HG03139 (cell line): Measurements from ENCODE around the gene GJC1.

Experiments
- ATAC-seq: cut with Tn5 transposase; IDR thresholded peaks from one replicate; pipeline ENCODE4 v1.9.1; 2021; ENCODE audit not compliant: unreplicated experiment

The GJC1 gene

DNA sequence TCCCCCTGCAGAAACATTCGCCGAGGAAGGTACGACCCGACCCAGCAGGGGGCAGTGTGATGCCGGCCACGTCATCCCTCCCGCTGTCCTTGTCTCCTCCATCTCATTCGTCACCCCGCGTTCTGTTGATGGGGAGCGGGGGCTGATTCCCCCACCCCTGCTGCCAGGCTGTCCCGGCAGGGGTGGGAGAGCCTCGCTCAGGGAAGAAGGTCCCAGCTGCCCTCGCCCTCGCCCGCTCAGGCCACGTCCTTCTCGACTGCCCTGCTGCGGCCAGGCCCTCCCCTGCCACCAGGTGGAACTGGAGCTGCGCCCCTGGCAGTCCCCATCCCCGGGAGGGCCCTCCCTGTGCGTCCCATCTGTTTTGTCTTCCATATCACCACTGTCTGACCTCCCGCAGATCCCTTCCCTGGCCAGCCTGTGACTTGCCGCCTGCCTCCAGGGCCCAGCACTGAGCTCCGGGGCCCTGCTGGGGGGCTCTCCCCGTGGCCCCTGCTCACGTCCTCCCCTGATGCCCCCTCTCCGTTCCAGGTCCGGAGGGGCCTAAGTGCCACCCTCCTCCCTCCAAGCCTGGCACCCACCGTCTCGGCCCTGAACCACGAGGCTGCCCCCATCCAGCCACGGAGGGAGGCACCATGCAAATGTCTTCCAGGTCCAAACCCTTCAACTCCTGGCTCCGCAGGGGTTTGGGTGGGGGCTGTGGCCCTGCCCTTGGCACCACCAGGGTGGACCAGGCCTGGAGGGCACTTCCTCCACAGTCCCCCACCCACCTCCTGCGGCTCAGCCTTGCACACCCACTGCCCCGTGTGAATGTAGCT is 50.7 kb downstream of the GJC1 start:
- ATAC-seq: no peak

DNA sequence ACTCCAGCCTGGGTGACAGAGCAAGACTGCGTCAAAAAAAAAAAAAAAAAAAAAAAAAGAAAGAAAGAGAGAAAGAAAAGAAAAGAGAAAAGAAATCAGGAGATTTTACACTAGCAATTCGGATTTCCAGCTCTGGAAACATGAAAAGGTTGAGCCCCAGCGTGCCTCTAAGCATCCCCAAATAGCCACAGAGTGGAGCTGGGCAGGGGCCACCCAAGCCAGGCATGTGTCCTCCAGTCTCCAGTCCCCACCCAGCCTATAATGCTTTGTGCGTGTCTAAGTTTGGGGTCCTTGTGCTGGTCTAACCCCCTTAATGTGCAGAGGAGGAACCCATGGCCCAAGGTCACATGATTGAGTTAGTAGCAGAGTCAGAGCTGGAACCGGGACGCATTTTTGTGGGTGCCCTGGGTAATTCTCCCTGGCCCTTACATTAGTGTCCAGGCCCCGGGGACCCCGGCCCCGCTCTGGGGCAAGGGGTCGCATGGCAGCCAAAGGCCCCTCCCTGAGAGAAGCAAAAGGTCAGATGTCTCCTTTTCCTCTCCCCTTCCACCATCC is 51.4 kb downstream of the GJC1 start:
- ATAC-seq: no peak

DNA sequence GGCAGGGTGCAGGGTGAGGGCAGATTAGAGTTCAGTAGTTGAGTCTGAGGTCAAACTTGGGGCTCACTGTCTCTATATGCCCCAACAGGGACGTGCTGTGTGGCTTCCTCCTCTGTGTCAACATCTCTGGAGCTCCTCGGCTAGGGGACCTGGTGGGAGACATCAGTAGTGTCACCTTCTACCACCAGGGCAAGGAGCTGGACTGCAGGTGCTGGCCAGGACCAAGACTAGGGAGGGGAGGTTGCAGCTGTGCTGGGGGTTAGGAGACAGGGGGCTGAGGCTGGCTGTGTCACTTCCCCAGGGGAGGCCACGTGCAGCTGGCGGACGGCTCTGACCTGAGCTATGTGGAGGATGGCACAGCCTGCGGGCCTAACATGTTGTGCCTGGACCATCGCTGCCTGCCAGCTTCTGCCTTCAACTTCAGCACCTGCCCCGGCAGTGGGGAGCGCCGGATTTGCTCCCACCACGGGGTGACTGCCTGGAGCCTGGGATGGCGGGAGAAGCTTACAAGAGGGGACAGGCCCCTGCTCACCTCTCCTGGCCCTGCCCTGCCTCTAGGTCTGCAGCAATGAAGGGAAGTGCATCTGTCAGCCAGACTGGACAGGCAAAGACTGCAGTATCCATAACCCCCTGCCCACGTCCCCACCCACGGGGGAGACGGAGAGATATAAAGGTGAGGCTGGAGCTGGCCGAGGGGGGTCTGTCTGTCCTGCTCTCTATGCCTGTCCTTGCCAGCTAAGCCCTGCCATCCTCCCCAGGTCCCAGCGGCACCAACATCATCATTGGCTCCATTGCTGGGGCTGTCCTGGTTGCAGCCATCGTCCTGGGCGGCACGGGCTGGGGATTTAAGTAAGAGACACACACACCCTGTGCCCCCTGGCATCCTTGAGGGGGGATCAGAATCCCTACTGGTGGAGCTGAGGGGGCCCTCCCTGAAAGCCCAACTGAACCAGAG is 52.4 kb downstream of the GJC1 start:
- no peak for ATAC-seq

DNA sequence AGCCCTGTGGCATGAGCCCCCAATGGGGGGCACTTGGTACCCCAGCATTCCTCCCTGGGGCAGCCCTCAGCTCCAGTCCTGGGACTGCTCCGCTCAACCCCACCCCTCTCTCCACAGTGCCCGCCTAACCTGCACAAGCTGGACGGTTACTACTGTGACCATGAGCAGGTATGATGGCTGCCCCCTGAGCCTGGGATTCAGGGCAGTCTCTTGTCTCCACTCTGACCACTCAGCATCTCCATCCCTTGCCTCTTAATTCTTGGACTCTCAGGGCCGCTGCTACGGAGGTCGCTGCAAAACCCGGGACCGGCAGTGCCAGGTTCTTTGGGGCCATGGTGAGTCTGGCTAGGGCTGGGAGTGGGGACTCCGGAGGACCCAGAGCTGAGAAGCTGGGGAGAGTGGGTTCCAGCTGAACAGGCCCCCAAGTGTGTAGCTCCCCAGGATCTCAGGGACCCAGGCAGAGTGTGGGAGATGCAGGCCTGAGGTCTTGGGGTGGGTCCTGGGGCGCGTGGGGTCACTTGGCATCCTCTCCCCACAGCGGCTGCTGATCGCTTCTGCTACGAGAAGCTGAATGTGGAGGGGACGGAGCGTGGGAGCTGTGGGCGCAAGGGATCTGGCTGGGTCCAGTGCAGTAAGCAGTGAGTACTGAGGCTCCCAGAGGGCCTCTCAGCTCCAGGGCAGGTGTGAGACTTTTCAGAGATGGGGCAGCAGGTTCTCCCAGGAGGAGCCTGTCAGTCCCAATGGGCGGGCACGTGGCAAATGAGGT is 53.3 kb downstream of the GJC1 start:
- no peak for ATAC-seq

GRCh38 chr17:44775838-44776621 is 54.1 kb downstream of the GJC1 start:
- ATAC-seq: peak; percentile 3

- ATAC-seq: peak; percentile 73
Observed at GRCh38 chr17:44775136-44775837, 54.8 kb downstream of the GJC1 start.

DNA sequence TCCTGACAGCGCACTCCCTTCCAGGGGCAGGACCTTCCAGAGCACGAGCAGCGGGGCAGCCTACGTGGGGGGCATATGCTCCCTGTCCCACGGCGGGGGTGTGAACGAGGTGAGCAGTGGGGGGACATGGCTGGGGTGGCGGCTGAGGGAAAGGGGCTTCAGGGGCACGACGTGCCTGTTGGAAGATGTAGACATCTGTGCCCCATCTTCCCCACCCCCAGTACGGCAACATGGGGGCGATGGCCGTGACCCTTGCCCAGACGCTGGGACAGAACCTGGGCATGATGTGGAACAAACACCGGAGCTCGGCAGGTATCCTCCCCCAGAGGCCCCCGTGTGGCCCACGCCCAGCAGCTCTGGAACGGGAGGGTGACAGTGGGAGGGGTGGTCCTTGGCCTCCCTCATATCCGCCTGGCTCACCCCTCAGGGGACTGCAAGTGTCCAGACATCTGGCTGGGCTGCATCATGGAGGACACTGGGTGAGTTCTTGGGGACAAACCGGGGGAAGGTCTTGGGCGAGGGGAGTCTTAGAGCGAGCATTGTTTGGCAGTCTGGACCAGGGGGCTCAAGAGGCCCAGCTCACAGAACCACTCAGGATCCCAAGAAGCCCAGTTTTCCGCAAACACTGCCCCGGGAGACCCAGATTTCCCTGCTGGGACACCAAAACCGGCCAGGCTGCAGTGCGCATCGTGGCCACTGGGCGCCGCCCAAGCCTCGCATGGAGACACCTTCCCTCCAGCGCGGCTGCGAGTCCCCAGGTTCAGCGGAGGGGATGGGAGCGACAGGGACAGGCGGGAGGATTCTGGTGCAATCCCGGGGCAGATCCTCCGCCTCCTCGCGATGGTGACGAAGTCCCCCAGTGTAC is 55.6 kb downstream of the GJC1 start:
- ATAC-seq: peak; percentile 34

DNA sequence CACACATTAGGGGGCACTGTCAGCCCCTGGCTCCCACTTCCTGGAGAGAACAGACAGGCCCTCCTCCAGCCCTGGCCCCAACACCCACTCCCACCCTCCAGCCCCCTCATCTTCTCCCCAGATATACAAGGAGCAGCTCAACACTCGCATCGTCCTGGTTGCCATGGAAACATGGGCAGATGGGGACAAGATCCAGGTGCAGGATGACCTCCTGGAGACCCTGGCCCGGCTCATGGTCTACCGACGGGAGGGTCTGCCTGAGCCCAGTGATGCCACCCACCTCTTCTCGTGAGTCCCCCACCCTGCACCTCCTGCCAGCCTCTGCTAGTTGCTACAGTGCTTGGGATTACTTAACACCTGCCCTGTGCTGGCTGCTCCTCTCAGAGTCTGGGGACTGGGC is 56.9 kb downstream of the GJC1 start:
- no peak for ATAC-seq

GRCh38 chr17:44772308-44773045 is 57.6 kb downstream of the GJC1 start:
- ATAC-seq: no peak

DNA sequence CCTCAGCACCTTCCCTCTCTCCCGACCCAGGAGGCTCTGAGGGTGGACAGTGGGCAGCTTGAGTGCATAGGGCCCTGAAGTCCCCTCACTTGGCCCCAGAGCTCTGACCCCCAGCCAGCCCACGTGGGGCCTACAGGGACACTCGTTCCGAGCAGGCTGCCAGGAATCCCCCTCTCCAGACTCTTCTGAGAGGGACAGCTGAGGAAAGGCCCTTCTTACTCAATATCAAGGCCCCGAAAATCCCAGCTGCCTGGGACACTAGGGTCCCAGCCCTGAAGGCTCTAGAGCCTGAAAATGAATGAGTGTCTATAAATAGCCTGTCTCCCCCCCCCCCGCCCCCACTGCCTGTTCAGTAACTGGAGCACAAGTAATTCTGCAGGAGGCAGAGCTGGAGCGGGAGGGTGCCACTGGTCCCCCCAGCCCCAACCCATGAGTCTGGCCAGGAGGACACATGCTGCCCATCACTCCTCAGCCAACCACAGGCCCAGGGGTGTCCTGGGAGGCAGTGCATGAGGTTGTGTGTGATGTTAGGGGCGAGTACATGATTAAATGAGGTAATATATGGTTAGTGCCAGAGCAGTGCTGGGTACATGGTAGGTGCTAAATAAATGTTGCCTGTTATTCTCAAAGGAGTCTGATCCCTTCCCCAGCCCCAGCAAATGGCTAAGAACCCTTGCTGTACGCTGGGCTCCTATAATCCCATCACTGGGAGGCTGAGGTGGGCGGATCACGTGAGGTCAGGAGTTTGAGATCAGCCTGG is 59.7 kb downstream of the GJC1 start:
- ATAC-seq: no peak

GRCh38 chr17:44769647-44770084 is 60.4 kb downstream of the GJC1 start:
- ATAC-seq: no peak

DNA sequence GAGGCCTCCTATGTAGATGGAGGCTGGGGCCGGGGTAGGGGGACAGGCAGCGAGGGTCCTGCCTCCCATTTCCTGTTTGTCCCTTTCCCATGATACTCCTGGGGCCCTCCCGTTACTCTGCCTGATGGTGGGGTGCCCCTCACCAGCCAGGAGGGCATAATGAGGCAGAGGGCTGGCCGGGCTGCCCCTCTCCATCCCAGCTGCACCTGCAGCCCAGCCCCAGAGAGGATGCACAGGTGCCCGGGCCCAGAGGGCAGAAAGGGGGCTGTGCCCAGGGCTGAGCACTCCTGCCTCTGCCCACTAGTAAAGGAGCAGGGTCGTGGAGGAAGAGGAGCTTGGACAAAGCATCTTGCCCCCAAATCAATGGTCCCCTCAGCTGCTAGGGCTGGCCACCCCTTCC is 60.9 kb downstream of the GJC1 start:
- ATAC-seq: no peak

DNA sequence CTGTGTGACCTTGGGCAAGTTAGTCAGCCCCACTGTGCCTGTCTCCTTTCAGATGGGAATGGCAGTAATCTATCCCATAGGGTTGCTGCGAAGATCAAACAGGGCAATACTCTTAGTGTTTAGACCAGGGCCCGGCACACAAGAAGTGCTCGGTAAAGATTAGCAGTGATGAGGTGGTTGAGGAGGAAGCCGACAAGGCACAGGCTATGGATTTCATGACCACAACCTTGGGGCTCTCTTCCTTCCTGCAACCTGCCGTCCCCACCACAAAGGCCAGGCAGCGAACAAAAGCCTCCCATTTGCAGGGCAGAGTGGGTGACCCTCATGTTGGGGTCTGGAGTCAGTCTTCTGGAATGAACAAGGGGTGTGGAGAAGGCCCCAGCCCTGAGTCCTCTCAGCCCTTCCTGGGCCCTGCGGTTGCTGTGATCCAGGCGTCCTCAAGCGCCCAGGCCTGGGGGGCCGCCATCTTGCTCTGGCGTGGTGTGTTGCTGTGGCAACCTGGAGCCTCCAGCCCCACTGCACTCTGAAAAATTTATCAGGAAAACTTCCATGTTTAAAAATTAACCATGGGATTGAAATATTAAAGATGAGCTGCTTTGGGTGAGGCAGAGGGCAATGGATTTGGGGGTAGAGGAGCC is 61.5 kb downstream of the GJC1 start:
- ATAC-seq: no peak

DNA sequence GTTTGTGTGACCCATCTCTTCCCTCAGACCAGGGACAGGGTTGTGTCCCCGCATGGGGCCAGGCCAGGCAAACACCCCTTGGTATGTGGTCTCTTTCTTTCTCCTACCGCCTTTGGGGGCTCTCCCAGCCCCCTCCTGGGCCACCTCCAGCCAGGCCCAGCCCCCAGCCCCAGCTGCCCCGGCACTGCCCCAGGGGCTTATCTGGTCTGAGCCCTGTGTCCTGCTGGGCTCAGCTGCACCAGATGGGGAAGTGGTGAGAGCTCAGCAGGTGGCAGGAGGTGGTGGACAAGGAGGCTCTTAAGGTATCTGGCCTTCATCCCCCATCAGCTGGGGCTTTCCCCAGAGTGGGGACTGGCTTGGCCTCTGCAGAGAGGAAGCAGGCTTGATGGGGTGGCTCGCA is 62.6 kb downstream of the GJC1 start:
- ATAC-seq: no peak

GRCh38 chr17:44766409-44767038 is 63.6 kb downstream of the GJC1 start:
- ATAC-seq: no peak

DNA sequence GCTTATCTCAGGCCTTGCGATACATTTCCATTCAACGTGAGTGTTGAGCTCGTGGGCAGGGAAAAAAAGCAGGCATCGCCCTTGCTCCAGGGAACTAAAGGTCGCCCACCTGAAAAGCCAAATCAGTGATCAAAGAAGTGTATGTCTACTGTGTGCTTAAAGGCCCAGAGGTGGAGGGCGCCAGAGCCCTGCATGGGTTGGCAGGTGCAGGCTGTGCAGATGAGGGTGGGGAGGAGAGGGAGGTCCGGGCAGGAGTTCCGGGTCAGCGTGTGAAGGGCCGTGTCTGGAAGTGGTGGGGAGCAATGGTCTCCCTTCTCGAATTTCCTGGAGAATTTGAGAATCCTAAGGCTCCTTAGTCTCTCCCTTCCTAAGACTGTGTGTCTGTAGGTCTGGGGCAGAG is 64.1 kb downstream of the GJC1 start:
- no peak for ATAC-seq
